NT2/D1 (cell line): Measurements from ENCODE around the gene KCNE2.
"Not testable (repeated sequence)": the region's sequence is repeated elsewhere in the genome, so short reads cannot be mapped to it uniquely, and the experiment has no call there.

Experiments
- SUZ12 ChIP-seq: IDR thresholded peaks from 2 replicates; pipeline ENCODE4 v1.6.1; 2011; ENCODE audit not compliant: insufficient read length, insufficient read depth; ENCODE audit errors: extremely low read depth
- YY1 ChIP-seq: IDR thresholded peaks from 2 replicates; pipeline ENCODE4 v1.6.1; 2011; ENCODE audit not compliant: insufficient read length, insufficient read depth
- ZNF274 ChIP-seq: IDR thresholded peaks from 2 replicates; pipeline ENCODE4 v1.6.1; 2011; ENCODE audit warnings: mild to moderate bottlenecking, low read depth, low read length

- not testable (repeated sequence) for TF ChIP-seq YY1, SUZ12, ZNF274
These were observed 36.7 kb downstream of the KCNE2 start for GRCh38 chr21:34400522-34400921.
